Measurements from ENCODE around the gene BRK1. TPM values are rescaled to one million over a fixed set of nuclear protein-coding genes. Genes with fewer than 3 reads are reported as not detected.

The BRK1 gene
- total and polyA plus RNA-seq, 9 of the 15 experiments (the other 6 are each of a cell fraction or from before 2014, with no cell fraction given): 105 to 634 (median 250) TPM

DNA sequence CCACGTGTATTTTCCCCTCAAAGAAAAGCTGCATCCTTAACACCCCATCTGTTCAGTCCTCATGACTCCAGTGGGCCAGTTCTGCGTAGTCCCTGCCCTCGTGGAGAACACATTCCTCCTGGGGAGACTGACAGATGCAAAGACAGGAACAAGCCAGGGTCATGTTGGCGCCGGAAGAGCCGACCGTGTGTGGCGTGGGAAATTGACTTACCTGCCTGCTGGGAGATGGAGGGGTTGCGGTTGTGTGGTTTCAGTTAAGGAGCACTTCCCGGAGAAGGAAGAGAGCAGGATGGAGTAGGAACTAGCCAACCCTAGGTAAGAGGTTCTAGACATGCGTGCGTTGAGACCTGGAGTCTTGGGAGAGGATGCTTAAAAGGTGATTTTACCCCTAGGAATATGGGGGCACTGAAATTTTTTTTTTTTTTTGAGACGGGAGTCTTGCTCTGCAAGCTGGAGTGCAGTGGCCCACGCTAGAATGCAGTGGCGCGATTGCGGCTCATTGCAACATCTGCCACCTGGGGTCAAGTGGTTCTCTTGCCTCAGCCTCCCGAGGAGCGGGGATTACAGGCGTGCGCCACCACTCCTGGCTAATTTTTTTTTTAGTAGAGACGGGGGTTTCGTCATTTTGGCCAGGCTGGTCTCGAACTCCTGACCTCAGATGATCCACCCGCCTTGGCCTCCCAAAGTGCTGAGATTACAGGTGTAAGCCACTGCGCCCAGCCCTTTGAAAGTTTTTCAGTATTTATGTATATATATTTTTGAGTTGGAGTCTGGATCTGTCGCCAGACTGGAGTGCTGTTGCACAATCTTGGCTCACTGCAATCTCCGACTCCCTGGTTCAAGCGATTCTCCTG is 27.5 kb downstream of the BRK1 start (continued):
- no peak for TF ChIP-seq BACH1 (tag; IDR thresholded peaks at IDR 0.05)
- no peak for TF ChIP-seq ZNF175 (CRISPR knock-in tag; IDR thresholded peaks at IDR 0.05; ENCODE audit: low read depth)
- TF ChIP-seq MAFF (IDR thresholded peaks at IDR 0.05; ENCODE audit: low read length): no peak
- TF ChIP-seq, protein P1, sequence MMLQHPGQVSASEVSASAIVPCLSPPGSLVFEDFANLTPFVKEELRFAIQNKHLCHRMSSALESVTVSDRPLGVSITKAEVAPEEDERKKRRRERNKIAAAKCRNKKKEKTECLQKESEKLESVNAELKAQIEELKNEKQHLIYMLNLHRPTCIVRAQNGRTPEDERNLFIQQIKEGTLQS (IDR thresholded peaks at IDR 0.05): peak; percentile 87
- TF ChIP-seq, protein P1 (CRISPR knock-in tag; conservative IDR thresholded peaks at IDR 0.05): no peak
- TF ChIP-seq ZBTB1 (CRISPR knock-in tag; IDR thresholded peaks at IDR 0.05; ENCODE audit: borderline replicate concordance, low read depth): 0 out of 2 replicates have a peak, but pooled peaks have one; percentile 46
- TF ChIP-seq ZC3H8 (IDR thresholded peaks at IDR 0.05): no peak
- TF ChIP-seq MYBL2 (IDR thresholded peaks at IDR 0.05; ENCODE audit: low read depth): no peak
- TF ChIP-seq MYBL2 (CRISPR knock-in tag; IDR thresholded peaks at IDR 0.05; ENCODE audit: borderline replicate concordance): no peak
- TF ChIP-seq, protein P2, sequence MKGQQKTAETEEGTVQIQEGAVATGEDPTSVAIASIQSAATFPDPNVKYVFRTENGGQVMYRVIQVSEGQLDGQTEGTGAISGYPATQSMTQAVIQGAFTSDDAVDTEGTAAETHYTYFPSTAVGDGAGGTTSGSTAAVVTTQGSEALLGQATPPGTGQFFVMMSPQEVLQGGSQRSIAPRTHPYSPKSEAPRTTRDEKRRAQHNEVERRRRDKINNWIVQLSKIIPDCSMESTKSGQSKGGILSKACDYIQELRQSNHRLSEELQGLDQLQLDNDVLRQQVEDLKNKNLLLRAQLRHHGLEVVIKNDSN (CRISPR knock-in tag; IDR thresholded peaks at IDR 0.05): no peak
- 0 out of 2 replicates have a peak, but pooled peaks have one; percentile 30 for TF ChIP-seq NR1H2 (CRISPR knock-in tag; IDR thresholded peaks at IDR 0.05)
- TF ChIP-seq, protein P3, sequence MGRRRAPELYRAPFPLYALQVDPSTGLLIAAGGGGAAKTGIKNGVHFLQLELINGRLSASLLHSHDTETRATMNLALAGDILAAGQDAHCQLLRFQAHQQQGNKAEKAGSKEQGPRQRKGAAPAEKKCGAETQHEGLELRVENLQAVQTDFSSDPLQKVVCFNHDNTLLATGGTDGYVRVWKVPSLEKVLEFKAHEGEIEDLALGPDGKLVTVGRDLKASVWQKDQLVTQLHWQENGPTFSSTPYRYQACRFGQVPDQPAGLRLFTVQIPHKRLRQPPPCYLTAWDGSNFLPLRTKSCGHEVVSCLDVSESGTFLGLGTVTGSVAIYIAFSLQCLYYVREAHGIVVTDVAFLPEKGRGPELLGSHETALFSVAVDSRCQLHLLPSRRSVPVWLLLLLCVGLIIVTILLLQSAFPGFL (CRISPR knock-in tag; IDR thresholded peaks at IDR 0.05): no peak
- no peak for TF ChIP-seq SAFB (IDR thresholded peaks at IDR 0.05; ENCODE audit: borderline replicate concordance, low read depth, low read length)
- TF ChIP-seq, protein P4, sequence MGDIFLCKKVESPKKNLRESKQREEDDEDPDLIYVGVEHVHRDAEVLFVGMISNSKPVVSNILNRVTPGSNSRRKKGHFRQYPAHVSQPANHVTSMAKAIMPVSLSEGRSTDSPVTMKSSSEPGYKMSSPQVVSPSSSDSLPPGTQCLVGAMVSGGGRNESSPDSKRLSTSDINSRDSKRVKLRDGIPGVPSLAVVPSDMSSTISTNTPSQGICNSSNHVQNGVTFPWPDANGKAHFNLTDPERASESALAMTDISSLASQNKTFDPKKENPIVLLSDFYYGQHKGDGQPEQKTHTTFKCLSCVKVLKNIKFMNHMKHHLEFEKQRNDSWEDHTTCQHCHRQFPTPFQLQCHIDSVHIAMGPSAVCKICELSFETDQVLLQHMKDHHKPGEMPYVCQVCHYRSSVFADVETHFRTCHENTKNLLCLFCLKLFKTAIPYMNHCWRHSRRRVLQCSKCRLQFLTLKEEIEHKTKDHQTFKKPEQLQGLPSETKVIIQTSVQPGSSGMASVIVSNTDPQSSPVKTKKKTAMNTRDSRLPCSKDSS (IDR thresholded peaks at IDR 0.05; ENCODE audit: low read depth, partially characterized antibody): peak; percentile 30

Measured in K562 (cell line).